Neutrophil (primary cell): ENCODE data around the gene DOLPP1.

ENCODE experiments used
- H3K27ac ChIP-seq: fragments of 200-600 bp; sonication (generic); 2 replicates; pipeline ENCODE4 v1.5.1; 2016; ENCODE audit warnings: mild to moderate bottlenecking, moderate library complexity
- H3K27me3 ChIP-seq: fragments of 200-600 bp; sonication (generic); 2 replicates; pipeline ENCODE4 v1.6.0; 2016; ENCODE audit warnings: mild to moderate bottlenecking
- H3K36me3 ChIP-seq: fragments of 200-600 bp; sonication (generic); 2 replicates; pipeline ENCODE4 v1.5.1; 2017
- H3K4me1 ChIP-seq, 2 experiments: fragments of 200-600 bp in 1 of 2; sonication (generic) in 1 of 2; 1 replicate in 1 of 2; 2 replicates in 1 of 2; pipeline versions ENCODE4 v1.5.1 to v1.6.1; 2013 to 2016; ENCODE audit warnings: low read depth in 1 of 2, low read length in 1 of 2, mild to moderate bottlenecking in 1 of 2, moderate library complexity in 1 of 2; ENCODE audit not compliant: control insufficient read depth in 1 of 2, insufficient read depth in 1 of 2
- H3K4me3 ChIP-seq, 2 experiments: fragments of 200-600 bp in 1 of 2; sonication (generic) in 1 of 2; 1 replicate in 1 of 2; 2 replicates in 1 of 2; pipeline ENCODE4 v1.5.1; 2013 to 2016; ENCODE audit warnings: low read depth in 1 of 2, low read length in 1 of 2, mild to moderate bottlenecking in 1 of 2, moderate library complexity in 1 of 2
- H3K9me3 ChIP-seq: fragments of 200-600 bp; sonication (generic); 2 replicates; pipeline ENCODE4 v1.5.1; 2016
- CTCF ChIP-seq: fragments of 200-600 bp; sonication (generic); IDR thresholded peaks from 2 replicates; pipeline ENCODE4 v1.5.1; 2016; ENCODE audit warnings: antibody characterized with exemption

The DOLPP1 gene

DNA sequence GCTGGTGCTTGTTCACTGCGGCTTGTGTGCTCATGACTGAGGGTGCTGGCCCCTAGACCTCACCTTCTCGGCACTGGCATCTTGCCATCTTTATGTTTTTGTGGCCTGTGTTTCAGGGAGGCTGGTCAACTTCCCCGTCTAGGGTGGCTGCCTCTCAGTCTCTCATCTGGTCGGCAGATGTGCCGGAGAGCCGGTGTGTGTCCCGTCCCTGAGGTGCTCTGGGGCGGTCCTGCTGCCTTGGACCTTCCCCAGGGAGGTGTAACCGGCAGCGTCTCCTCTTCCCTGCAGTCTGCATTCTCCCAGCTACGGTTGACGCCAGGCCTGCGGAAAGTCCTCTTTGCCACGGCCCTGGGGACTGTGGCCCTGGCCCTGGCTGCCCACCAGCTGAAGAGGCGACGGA lies 38.9 kb upstream of the DOLPP1 start:
- Histone ChIP-seq H3K27ac (no peak overlapping the region), H3K27me3 (no peaks in the 10 kb centered on the region), H3K9me3 (no peaks in the 10 kb centered on the region), H3K4me1 (peaks cover 12 to 13% of the 10 kb centered on the region in 2 experiments), H3K4me3 (no peak overlapping the region), H3K36me3 (peaks cover 54% of the 10 kb centered on the region)
- no peak for TF ChIP-seq CTCF

DNA sequence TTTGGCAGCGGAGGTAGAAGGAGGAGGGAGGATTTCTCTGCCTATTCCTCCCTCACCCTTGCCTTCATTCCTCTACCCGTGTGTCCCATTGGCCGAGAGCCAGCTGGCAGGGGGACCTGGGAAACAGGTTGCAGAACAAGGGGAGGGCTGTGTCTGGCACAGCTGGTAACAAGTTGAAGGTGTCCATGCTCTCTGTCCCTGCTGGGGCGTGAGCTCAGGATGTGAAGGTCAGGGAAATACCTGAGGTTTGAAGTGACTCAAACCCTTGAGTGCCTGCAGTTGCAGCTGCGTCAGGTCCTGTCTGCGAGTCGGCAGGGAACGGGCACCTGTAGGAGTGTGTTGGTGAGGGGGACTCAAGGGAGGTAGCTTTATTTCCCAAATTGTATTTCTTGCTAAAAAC lies 28.3 kb upstream of the DOLPP1 start:
- H3K27ac ChIP-seq: no peak overlapping the region
- no peaks in the 10 kb centered on the region for H3K27me3 ChIP-seq
- H3K4me3 ChIP-seq: no peak overlapping the region
- no peaks in the 10 kb centered on the region for H3K4me1 ChIP-seq
- H3K36me3 ChIP-seq: peaks cover 81% of the 10 kb centered on the region
- TF ChIP-seq CTCF: no peak
- H3K9me3 ChIP-seq: no peaks in the 10 kb centered on the region

DNA sequence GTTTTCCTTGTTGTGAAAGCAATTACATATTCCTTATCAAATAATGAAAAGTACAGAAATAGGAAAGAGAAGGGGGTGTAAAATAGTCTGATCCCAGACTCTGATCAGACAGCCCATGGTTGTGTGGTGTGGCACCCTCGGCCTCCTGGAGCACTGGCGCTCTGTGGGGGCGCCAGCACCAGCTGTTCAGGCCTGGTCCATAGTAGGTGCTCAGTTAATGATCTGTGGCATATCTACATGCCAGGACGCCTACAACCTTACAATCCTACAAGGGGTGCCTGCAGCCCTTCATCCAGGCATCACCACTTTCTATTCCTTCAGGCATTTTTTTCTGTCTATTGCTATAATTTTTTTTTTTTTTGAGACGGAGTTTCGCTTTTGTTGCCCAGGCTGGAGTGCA lies 27.9 kb upstream of the DOLPP1 start:
- TF ChIP-seq CTCF: no peak
- Histone ChIP-seq H3K4me3 (no peak overlapping the region), H3K27me3 (no peaks in the 10 kb centered on the region), H3K9me3 (no peaks in the 10 kb centered on the region), H3K36me3 (peaks cover 77% of the 10 kb centered on the region), H3K27ac (no peak overlapping the region), H3K4me1 (peaks cover 1 to 3% of the 10 kb centered on the region in 2 experiments)

GRCh38 chr9:129054163-129054851 lies 26.6 kb upstream of the DOLPP1 start:
- Histone ChIP-seq H3K27ac (no peak overlapping the region), H3K4me3 (no peak overlapping the region), H3K36me3 (peaks cover 67% of the 10 kb centered on the region), H3K27me3 (no peaks in the 10 kb centered on the region), H3K4me1 (peaks cover 4% of the 10 kb centered on the region in 2 experiments), H3K9me3 (no peaks in the 10 kb centered on the region)
- no peak for TF ChIP-seq CTCF

DNA sequence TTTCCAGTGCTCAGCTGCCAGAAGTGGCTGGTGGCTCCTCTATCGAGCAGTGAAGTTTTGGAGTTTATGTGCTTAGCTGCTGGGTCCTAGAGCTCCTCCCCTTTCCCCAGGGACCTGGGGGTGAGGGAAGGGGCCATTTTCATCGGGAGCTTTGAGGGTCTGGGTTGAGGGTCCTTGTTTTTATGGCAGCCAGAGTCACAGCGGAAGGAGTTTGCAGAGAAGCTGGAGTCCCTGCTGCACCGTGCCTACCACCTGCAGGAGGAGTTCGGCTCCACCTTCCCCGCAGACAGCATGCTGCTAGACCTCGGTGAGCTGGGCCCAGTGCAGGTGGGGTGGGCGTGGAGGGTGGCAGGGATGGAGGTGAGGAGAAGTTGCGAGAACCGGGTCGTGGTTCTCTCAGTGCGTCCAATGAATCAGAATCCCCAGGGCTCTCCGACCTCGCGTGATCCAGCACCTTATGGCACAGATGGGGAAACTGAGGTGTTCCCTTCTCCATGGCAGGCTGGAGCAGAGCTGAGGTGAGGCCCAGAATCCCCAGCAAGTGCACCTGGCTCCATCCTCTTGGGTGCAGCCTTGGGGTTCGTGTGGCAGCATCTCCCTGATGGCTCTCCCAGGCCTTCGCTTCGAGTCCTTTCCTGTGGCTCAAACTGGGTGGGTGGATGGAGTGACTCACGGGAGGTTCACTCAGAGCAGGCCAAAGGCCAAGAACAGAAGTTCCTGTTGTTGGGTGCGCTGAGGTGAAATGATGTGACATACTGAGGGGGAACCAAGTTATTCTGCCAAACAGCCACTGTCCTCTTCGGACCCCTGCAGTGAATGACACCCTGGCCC lies 21.7 kb upstream of the DOLPP1 start:
- TF ChIP-seq CTCF: no peak
- Histone ChIP-seq H3K27me3 (no peaks in the 10 kb centered on the region), H3K4me3 (no peak overlapping the region), H3K9me3 (no peaks in the 10 kb centered on the region), H3K4me1 (peaks cover 4% of the 10 kb centered on the region in 2 experiments), H3K36me3 (peaks cover 67% of the 10 kb centered on the region), H3K27ac (no peak overlapping the region)
